MM.1S (cell line): ENCODE measurements around the gene CRACDL.

Source experiments
- DNase-seq: peaks from one replicate; pipeline ENCODE4 v3.0.0-alpha.2; 2015
- H2AFZ ChIP-seq: fragments of 300-600 bp; sonication (generic); 2 replicates; pipeline ENCODE4 v1.6.0; 2016; ENCODE audit warnings: antibody characterized with exemption, low read length
- H3F3A ChIP-seq: fragments of 300-600 bp; sonication (generic); 2 replicates; pipeline ENCODE4 v1.6.1; 2016; ENCODE audit warnings: mild to moderate bottlenecking, antibody characterized with exemption, low read length, moderate library complexity, mixed read lengths; ENCODE audit not compliant: insufficient read depth
- H3K27ac ChIP-seq: fragments of 300-600 bp; sonication (generic); 2 replicates; pipeline ENCODE4 v1.5.1; 2016; ENCODE audit warnings: mild to moderate bottlenecking, low read length
- H3K27me3 ChIP-seq: fragments of 300-600 bp; sonication (generic); replicated peaks from 2 replicates; pipeline ENCODE4 v1.6.0; 2016; ENCODE audit warnings: low read length; ENCODE audit not compliant: insufficient read depth
- H3K36me3 ChIP-seq: fragments of 300-600 bp; sonication (generic); replicated peaks from 2 replicates; pipeline ENCODE4 v1.6.1; 2016; ENCODE audit warnings: mild to moderate bottlenecking, low read length, mixed read lengths; ENCODE audit not compliant: insufficient read depth
- H3K4me1 ChIP-seq: fragments of 300-600 bp; sonication (generic); 2 replicates; pipeline ENCODE4 v1.6.1; 2016; ENCODE audit warnings: low read length, mixed read lengths
- H3K4me2 ChIP-seq: fragments of 300-600 bp; sonication (generic); 2 replicates; pipeline ENCODE4 v1.6.0; 2016; ENCODE audit warnings: low read depth, low read length
- H3K4me3 ChIP-seq: fragments of 300-600 bp; sonication (generic); 2 replicates; pipeline ENCODE4 v1.5.1; 2016; ENCODE audit warnings: low read length, mixed read lengths
- H3K79me2 ChIP-seq: fragments of 300-600 bp; sonication (generic); 2 replicates; pipeline ENCODE4 v1.6.1; 2016; ENCODE audit warnings: mixed run types, low read length, mixed read lengths
- H3K9ac ChIP-seq: fragments of 300-600 bp; sonication (generic); 2 replicates; pipeline ENCODE4 v1.6.1; 2016; ENCODE audit warnings: low read length, mixed read lengths
- H3K9me2 ChIP-seq: fragments of 300-600 bp; sonication (generic); replicated peaks from 2 replicates; pipeline ENCODE4 v1.6.1; 2016; ENCODE audit warnings: mild to moderate bottlenecking, low read length, mixed read lengths; ENCODE audit not compliant: insufficient read depth
- H3K9me3 ChIP-seq: fragments of 300-600 bp; sonication (generic); replicated peaks from 2 replicates; pipeline ENCODE4 v1.6.1; 2016; ENCODE audit warnings: mild to moderate bottlenecking, low read length, mixed read lengths; ENCODE audit not compliant: insufficient read depth
- H4K20me1 ChIP-seq: fragments of 300-600 bp; sonication (generic); 2 replicates; pipeline ENCODE4 v1.6.1; 2016; ENCODE audit warnings: mild to moderate bottlenecking, low read length, moderate library complexity, mixed read lengths; ENCODE audit not compliant: insufficient read depth
- EZH2 ChIP-seq: fragments of 300-600 bp; sonication (generic); optimal IDR thresholded peaks from 2 replicates; pipeline ENCODE3; 2017; ENCODE audit warnings: low read depth, mild to moderate bottlenecking, antibody characterized with exemption, low read length, mixed read lengths
- EZH2phosphoT487 ChIP-seq: fragments of 300-600 bp; sonication (generic); IDR thresholded peaks from 2 replicates; pipeline ENCODE4 v1.6.1; 2018; ENCODE audit warnings: antibody characterized with exemption, low read length
- TF ChIP-seq, protein P1 (sequence below): fragments of 300-600 bp; sonication (generic); IDR thresholded peaks from 2 replicates; pipeline ENCODE4 v1.5.1; 2016; ENCODE audit warnings: antibody characterized with exemption, low read length, mixed read lengths

CRACDL gene

DNA sequence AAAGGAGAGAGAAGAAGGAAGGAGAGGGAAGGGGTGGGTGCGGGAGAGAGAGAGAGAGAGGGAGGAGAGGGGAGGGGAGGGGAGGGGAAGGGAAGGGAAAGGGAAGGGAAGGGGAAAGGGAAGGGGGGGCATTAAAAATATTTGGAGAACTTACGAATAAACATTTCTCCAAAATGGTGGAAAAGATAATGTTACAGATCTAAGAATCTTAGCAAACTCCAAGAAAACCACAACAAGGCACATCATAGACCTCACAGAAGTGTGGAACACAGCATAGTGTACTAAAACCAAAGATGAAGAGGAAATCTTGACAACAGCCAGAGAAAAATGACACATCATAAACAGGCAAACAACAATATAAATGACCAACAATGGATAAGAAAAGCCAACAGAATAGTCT is 83.1 kb downstream of the CRACDL start:
- Histone ChIP-seq H3K9me2 (no peaks in the 10 kb centered on the region), H2AFZ (no peak overlapping the region), H3K9ac (no peak overlapping the region), H3K27me3 (no peaks in the 10 kb centered on the region), H3K9me3 (no peaks in the 10 kb centered on the region), H3F3A (no peaks in the 10 kb centered on the region), H3K4me1 (no peaks in the 10 kb centered on the region), H4K20me1 (no peaks in the 10 kb centered on the region), H3K36me3 (no peaks in the 10 kb centered on the region), H3K4me2 (no peak overlapping the region), H3K4me3 (no peak overlapping the region), H3K79me2 (no peaks in the 10 kb centered on the region), H3K27ac (no peak overlapping the region)
- TF ChIP-seq EZH2phosphoT487 (no peak), EZH2 (no peak)
- TF ChIP-seq, protein P1, sequence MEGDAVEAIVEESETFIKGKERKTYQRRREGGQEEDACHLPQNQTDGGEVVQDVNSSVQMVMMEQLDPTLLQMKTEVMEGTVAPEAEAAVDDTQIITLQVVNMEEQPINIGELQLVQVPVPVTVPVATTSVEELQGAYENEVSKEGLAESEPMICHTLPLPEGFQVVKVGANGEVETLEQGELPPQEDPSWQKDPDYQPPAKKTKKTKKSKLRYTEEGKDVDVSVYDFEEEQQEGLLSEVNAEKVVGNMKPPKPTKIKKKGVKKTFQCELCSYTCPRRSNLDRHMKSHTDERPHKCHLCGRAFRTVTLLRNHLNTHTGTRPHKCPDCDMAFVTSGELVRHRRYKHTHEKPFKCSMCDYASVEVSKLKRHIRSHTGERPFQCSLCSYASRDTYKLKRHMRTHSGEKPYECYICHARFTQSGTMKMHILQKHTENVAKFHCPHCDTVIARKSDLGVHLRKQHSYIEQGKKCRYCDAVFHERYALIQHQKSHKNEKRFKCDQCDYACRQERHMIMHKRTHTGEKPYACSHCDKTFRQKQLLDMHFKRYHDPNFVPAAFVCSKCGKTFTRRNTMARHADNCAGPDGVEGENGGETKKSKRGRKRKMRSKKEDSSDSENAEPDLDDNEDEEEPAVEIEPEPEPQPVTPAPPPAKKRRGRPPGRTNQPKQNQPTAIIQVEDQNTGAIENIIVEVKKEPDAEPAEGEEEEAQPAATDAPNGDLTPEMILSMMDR = no peak
- DNase-seq = no peak

DNA sequence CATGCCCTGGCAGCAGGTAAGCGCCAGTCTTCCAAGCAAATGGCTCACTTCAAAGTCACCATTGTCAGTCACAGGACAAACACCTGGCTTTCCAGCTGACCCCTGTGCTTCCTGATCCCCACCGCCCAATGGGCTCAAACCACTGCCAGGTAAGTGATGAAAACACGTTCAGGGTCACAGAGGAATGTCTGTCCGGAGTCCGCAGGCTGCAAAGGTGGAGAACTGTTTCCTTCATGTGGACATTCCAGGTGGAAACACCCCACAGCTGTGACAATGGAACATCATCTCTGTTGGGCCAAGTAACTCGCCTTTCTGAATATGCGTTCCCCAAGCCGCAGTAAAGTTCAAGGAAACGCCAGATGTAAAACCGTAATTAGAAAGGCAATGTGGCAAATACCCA is 86.0 kb downstream of the CRACDL start:
- Histone ChIP-seq H3F3A (no peaks in the 10 kb centered on the region), H3K79me2 (no peaks in the 10 kb centered on the region), H3K4me1 (no peaks in the 10 kb centered on the region), H3K4me2 (no peak overlapping the region), H3K9me2 (no peaks in the 10 kb centered on the region), H3K9ac (no peak overlapping the region), H3K27ac (no peak overlapping the region), H3K9me3 (no peaks in the 10 kb centered on the region), H2AFZ (no peak overlapping the region), H3K4me3 (no peak overlapping the region), H3K36me3 (no peaks in the 10 kb centered on the region), H3K27me3 (no peaks in the 10 kb centered on the region), H4K20me1 (no peaks in the 10 kb centered on the region)
- TF ChIP-seq EZH2phosphoT487 (no peak), EZH2 (no peak)
- TF ChIP-seq, protein P1 = no peak
- DNase-seq = no peak

DNA sequence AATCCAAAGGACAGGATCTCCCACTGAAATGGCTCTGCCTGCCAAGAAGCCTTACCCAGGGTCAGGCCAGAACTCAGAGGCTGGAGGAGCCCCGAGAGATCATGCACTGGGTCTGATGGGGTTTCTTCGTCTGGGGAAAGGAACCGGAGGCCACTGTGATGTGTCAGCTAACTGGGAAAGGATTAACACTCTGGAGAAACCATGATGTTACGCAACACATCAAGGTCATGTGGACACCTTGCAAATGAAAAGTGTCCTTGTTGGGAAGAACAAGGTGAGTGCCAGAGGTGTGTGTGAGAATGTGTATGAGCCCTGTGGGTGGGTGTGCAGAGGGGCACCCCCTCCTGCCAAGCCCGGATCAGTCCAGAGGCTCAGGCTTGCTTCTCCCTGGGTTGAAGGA is 86.9 kb downstream of the CRACDL start:
- no peak overlapping the region for H3K27ac ChIP-seq
- no peaks in the 10 kb centered on the region for H3K36me3 ChIP-seq
- H3K27me3 ChIP-seq = no peaks in the 10 kb centered on the region
- H3K79me2 ChIP-seq = no peaks in the 10 kb centered on the region
- H2AFZ ChIP-seq = no peak overlapping the region
- TF ChIP-seq EZH2 (no peak), EZH2phosphoT487 (no peak)
- TF ChIP-seq, protein P1 = no peak
- no peaks in the 10 kb centered on the region for H3F3A ChIP-seq
- H3K9me3 ChIP-seq = no peaks in the 10 kb centered on the region
- no peak for DNase-seq
- H3K4me2 ChIP-seq = no peak overlapping the region
- H3K9ac ChIP-seq = no peak overlapping the region
- H3K4me1 ChIP-seq = no peaks in the 10 kb centered on the region
- no peaks in the 10 kb centered on the region for H3K9me2 ChIP-seq
- no peaks in the 10 kb centered on the region for H4K20me1 ChIP-seq
- H3K4me3 ChIP-seq = no peak overlapping the region

DNA sequence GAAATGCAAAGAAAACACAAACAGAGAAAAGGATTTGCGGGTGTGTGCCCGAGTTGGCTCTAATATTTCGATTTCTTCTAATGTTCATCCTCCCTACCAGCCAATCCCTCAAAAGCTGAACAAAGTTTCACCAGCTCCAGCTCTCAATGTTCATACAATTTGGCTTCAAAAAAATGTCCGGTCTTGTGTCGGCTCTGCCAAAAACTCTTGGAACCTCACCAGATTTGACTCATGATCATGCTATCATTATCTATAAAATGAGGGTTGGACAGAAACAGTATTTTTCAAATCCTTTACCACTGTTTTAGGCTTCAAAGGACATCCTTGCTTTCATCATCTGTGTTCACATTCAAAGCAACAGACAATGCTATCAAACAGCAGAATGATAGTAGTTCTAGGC is 88.2 kb downstream of the CRACDL start:
- Histone ChIP-seq H3K36me3 (no peaks in the 10 kb centered on the region), H3K9ac (no peak overlapping the region), H3K27me3 (no peaks in the 10 kb centered on the region), H3K9me2 (no peaks in the 10 kb centered on the region), H3K9me3 (no peaks in the 10 kb centered on the region), H3K79me2 (no peaks in the 10 kb centered on the region), H3K4me1 (no peaks in the 10 kb centered on the region), H3K4me3 (no peak overlapping the region), H3K27ac (no peak overlapping the region), H3F3A (no peaks in the 10 kb centered on the region), H4K20me1 (no peaks in the 10 kb centered on the region), H3K4me2 (no peak overlapping the region), H2AFZ (no peak overlapping the region)
- TF ChIP-seq EZH2 = no peak
- TF ChIP-seq, protein P1 = no peak
- TF ChIP-seq EZH2phosphoT487 = no peak
- no peak for DNase-seq
